ENCODE measurements around the gene DNAH10.

The DNAH10 gene

DNA sequence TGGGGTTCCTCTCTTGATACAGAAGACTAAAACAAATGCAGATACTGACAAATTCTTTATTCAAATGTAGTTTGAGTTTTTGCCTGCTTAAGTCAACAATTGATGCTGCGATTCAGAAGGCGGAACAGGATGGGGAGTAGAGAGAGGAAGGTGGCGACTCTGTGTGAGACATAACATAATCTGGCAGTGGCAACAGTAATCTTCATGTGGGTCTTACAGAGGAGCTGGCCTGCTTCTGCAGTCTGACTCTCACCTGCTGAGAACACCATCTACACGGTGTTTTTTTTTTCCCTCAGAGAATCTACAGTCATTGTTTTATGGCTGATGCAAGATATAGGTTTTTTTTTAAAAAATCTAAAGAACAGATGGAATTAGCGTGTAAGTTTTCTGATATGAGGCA, 200.4 kb downstream of the DNAH10 start:
- no peak overlapping the region for H3K4me3 ChIP-seq (ENCODE audit: low read depth, low read length)

- H3K4me3 ChIP-seq (ENCODE audit: low read depth, low read length): no peak overlapping the region
Observed at GRCh38 chr12:123963821-123964220, 201.7 kb downstream of the DNAH10 start.

GRCh38 chr12:123965382-123965781, 203.3 kb downstream of the DNAH10 start:
- H3K4me3 ChIP-seq (ENCODE audit: low read depth, low read length): no peak overlapping the region

DNA sequence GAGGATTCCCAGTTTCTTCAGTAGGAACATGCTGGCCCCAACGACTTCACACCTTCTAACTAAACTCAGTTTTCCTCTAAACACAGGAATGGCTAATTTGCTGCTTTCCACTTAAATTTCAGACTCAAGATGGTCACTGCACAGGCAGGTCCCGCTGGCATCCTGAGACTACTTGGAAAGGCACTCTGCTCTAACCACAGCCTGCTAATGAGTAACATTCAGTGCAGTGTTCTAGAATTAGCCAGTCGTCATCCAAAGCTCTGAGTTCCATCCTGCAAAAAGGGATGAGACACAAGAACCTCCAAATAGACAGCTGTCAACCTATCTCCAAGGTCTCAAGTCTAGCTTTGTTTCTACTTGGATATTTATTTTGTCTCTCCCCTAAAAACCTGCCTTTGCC, 204.5 kb downstream of the DNAH10 start:
- no peak overlapping the region for H3K4me3 ChIP-seq (ENCODE audit: low read depth, low read length)

- no peak overlapping the region for H3K4me3 ChIP-seq (ENCODE audit: low read depth, low read length)
Observed at GRCh38 chr12:123967121-123967586, 205.1 kb downstream of the DNAH10 start.

DNA sequence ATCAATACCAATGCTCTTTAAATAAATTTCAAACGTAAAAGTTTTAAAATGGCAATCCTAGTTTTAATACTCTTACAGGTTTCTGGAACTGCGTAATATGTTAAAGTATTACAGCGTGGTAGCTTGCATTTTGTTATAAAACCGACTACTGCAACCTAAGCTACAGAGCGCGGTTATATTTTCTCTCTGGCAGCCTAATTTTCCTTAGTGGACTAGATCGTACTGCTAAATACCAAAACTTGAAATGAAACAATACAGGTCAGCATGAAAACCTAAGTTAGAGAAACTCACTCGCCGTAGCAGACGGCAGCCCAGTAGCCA, 209.3 kb downstream of the DNAH10 start:
- H3K4me3 ChIP-seq (ENCODE audit: low read depth, low read length): no peak overlapping the region

GRCh38 chr12:123971770-123972456, 209.8 kb downstream of the DNAH10 start:
- peak overlapping the region; percentile 15 for H3K4me3 ChIP-seq (ENCODE audit: low read depth, low read length)

GRCh38 chr12:123972457-123973401, 210.6 kb downstream of the DNAH10 start, which contains the start of the genes CCDC92 and ZNF664:
CCDC92 (minus strand) TSS chr12:123972831; CDS start chr12:123944305, 28,526 bp downstream.
ZNF664 (plus strand) TSS chr12:123973215; CDS start chr12:124012145, 38,930 bp downstream.
- H3K4me3 ChIP-seq (ENCODE audit: low read depth, low read length): peak within 1 kb of the TSS; percentile 69

DNA sequence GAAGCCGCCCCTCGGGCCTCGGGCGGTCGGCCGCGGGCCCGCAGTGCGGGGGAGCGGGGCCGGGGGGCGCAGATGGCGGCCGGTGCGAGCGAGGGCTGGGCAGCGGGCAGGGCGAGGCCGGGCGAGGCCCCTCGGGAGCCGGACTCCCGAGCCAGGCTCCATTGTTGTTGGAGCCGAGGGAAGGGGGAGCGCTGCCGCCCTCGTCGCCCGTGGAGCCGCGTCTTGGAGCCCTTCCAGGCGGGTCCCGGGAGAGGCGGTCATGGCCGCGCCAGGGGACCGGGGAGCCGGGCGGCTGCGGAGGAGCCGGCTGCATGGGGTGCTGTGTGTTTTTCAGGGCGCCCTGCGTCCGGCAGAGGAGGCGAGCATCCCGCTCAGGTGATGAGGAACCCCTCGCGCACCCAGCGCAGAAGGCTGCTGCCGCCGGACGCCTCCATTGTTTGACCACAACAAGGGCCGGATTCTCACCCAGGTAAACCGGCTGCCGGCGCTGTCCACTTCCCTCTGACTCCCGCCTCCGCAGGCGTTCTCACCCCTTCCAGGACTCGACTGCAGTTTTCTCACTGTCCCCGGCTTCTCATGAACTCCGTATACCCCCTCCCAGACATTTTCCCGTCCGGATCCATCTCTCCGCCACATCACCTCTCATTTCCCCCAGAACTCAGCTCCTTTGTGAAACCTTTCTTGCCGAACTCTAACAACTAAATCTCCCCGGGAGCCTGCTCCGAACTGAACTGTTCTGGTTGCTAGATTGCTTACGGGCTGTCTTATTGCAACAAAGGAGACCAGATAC, 211.6 kb downstream of the DNAH10 start:
- peak overlapping the region; percentile 69 for H3K4me3 ChIP-seq (ENCODE audit: low read depth, low read length)

GRCh38 chr12:123976227-123976826, 214.2 kb downstream of the DNAH10 start:
- H3K4me3 ChIP-seq (ENCODE audit: low read depth, low read length): no peak overlapping the region

DNA sequence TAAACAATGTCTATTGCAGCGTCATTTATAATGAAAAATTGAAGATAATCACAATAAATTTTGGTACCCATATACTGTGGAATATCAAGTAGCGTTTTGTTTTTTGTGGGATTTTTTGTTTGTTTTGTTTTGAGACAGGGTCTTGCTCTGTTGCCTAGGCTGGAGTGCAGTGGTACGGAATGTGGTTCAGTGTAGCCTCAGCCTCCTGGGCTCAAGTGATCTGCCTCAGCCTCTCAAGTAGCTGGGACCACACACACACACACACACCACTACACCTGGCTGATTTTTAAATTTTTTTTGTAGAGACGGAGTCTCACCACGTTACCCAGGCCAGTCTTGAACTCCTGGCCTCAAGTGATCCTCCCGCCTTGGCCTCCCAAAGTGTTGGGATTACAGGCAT, 217.5 kb downstream of the DNAH10 start:
- no peak overlapping the region for H3K4me3 ChIP-seq (ENCODE audit: low read depth, low read length)

DNA sequence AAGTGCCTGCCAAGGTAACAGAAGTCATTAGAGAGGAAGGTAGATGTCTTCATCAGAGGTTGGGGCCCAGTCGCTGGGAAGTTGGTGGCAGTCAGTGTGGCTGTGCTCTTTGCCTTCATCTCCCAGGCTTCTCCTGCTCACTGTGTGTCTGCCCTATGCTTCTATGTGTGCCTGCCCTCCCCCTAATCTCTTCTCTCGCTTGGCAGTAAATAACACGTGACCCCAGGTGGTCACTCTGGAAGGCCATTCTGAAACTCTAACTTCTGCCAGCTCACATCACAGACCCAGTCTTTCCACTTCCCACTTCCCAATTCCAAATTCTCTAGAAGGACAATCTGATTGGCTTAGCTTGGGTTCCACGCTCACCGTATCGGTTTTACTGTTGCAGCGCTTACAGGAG, 220.2 kb downstream of the DNAH10 start:
- H3K4me3 ChIP-seq (ENCODE audit: low read depth, low read length): no peak overlapping the region

DNA sequence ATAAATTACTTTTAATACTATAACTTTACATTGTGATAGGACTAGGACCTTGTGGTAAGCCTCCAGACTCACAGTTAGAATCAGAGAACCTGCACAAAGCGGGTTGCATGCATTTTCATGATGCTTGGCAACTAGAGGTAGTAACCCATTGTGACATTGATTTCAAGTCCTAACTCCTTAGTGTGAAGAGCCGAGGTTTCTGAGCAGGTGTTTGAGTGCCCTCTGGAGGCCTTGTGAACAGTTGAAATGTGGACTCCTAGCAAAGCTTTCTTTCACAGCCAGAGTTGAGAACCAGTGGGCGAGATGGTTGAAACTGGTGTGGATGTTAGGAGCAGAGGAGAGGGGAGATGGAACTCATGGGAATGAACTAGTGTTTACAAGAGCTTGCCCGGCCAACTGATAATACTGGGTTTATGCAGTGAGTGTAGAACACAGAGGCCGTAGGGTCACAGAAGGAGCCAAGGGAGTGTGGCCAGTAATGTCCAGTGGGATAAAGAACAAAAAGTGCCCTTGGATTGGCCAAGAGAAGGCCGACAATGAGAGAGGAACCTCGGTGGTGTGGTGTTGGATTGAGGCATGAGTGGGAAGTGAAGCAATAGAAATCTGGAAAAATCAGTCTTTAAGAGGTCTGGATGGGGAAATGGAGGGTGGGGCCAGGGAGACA, 221.9 kb downstream of the DNAH10 start:
- no peak overlapping the region for H3K4me3 ChIP-seq (ENCODE audit: low read depth, low read length)

DNA sequence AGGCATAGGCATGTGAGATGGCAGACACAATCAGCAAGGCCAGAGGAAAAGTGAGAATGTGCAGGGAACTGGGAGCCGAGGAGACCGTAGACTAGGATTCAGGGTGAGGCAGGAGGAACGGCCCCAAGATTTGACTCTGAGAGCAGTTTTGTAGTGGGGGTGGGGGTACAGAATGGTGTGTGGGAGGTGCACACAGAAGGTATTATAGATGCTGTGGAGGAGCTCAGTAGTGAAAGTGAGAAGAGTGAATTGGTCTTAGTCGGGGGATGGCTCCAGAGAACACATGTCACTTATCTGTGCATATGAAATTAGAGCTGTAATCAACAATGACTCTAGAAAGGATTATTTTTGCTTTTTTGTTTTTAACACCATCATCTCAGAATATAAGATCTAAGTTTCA, 222.8 kb downstream of the DNAH10 start:
- H3K4me3 ChIP-seq (ENCODE audit: low read depth, low read length): no peak overlapping the region
